ENCODE results near the gene PIK3R2.

PIK3R2 gene

DNA sequence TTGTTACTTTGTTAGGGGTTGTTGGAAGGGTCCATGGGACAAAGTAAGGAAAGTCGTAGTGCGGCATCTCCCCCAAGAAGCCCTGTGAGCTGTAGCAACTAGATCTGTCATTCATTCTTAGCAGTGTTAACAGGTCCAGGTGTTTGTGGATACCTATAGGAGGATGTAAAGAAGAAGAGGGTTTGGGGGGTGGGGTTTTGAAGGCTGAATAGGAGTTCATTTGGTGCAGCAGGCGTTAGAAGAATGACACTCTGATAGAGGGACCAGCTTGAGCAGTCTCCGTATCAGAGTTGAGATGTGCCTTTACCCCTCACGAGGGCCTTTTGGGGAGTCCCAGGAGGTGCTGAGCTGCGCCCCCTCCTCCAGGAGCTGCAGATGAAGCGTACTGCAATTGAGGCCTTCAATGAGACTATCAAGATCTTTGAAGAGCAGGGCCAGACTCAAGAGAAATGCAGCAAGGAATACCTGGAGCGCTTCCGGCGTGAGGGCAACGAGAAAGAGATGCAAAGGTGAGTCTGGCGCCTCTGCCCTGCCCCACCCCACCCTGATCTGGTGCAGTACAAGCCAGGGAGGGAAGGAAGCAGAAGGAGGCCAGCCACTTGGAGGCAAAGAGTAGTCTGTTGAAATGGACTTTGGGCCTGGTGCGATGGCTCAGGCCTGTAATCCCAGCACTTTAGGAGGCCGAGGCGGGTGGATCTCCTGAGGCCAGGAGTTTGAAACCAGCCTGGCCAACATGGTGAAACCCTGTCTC, 13.0 kb downstream of the PIK3R2 start:
- H3K27ac Mint-ChIP-seq, result no peak overlapping the region
- H3K4me3 Mint-ChIP-seq, result peak overlapping the region in 1 of 2 donors; percentile 34
- H3K9me3 Mint-ChIP-seq, result peaks cover 0 to 4% of the 10 kb centered on the region in 2 donors
- ATAC-seq (replicated peaks), result no peak
- peaks cover 32 to 40% of the 10 kb centered on the region in 2 donors for H3K4me1 Mint-ChIP-seq
- no peak for DNase-seq
- H3K27me3 Mint-ChIP-seq, result no peaks in the 10 kb centered on the region
- peaks cover 42 to 60% of the 10 kb centered on the region in 2 donors for H3K36me3 Mint-ChIP-seq

DNA sequence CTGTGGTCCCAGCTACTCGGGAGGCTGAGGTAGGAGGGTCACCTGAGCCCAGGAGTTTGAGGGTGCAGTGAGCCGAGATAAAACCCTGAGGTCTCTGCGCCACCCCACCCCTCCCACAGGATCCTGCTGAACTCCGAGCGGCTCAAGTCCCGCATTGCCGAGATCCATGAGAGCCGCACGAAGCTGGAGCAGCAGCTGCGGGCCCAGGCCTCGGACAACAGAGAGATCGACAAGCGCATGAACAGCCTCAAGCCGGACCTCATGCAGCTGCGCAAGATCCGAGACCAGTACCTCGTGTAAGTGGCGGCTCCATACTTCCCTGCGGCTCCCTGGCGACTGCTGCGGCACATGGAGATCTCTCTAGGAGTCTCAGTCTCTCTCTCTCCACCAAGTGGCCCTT, 14.0 kb downstream of the PIK3R2 start:
- Mint-ChIP-seq H3K9me3 (peaks cover 0 to 4% of the 10 kb centered on the region in 2 donors), H3K36me3 (peaks cover 43 to 65% of the 10 kb centered on the region in 2 donors), H3K4me1 (peaks cover 33 to 44% of the 10 kb centered on the region in 2 donors), H3K27me3 (no peaks in the 10 kb centered on the region), H3K27ac (no peak overlapping the region), H3K4me3 (no peak overlapping the region)
- DNase-seq (no peak), ATAC-seq (replicated peaks) (no peak)

DNA sequence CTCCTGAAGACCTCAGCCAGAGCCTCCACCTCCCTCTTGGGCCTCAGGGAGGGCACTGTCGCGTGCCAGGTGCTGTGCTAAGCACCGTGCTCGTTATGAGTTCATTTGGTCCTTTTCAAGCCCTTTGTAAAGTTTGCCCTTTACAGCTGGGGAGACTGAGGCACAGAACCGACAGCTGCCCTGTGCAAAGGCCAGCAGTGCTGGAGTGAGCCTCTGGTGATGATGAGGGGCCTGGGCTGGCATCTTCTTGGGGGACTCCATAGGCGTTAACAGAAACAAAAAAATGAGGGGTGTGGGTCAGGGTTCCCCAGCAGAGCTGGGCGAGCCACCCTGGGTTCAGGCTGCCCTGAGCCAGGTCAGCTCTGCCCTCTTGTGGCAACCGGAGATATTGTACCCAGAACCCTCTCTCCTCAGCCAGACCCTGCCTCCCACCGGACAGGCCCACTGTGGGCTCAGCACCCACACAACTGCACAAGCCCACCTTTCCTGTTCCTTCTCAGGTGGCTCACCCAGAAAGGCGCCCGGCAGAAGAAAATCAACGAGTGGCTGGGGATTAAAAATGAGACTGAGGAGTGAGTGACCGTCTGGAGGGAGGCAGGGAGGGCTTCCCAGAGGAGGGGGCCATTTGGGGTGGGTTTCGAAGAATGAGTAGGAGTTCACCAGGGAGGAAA, 15.1 kb downstream of the PIK3R2 start:
- Mint-ChIP-seq H3K9me3 (peaks cover 0 to 4% of the 10 kb centered on the region in 2 donors), H3K4me1 (peaks cover 41 to 54% of the 10 kb centered on the region in 2 donors), H3K4me3 (peak overlapping the region; percentile 41 to 48), H3K27me3 (no peaks in the 10 kb centered on the region), H3K36me3 (peaks cover 43 to 64% of the 10 kb centered on the region in 2 donors), H3K27ac (peak overlapping the region; percentile 92)
- ATAC-seq (replicated peaks), result peak; percentile 49 to 56
- DNase-seq, result peak; percentile 58

DNA sequence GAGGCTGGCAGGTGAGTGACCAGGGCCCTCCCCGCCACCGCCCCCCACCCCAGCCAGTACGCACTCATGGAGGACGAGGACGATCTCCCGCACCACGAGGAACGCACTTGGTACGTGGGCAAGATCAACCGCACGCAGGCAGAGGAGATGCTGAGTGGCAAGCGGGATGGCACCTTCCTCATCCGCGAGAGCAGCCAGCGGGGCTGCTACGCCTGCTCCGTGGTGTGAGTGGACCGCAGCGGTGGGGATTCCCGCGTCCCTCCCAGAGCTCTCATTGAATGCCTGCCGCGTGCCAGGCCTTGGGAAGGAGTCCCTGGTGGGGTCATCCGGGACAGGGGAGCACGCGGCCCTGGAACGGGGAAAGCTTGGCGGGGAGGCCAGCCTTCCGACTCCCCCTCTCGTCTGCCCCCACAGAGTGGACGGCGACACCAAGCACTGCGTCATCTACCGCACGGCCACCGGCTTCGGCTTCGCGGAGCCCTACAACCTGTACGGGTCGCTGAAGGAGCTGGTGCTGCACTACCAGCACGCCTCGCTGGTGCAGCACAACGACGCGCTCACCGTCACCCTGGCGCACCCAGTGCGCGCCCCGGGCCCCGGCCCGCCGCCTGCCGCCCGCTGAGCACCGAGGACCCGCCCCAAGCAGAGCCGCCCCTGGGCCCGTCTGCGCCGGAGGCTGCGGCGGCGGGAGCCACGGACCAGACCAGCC, 15.9 kb downstream of the PIK3R2 start:
- Mint-ChIP-seq H3K27me3 (no peaks in the 10 kb centered on the region), H3K9me3 (peaks cover 0 to 4% of the 10 kb centered on the region in 2 donors), H3K4me3 (peak overlapping the region; percentile 78 to 91), H3K4me1 (peaks cover 41 to 61% of the 10 kb centered on the region in 2 donors), H3K27ac (peak overlapping the region; percentile 99), H3K36me3 (peaks cover 40 to 62% of the 10 kb centered on the region in 2 donors)
- DNase-seq (no peak), ATAC-seq (replicated peaks) (no peak)

DNA sequence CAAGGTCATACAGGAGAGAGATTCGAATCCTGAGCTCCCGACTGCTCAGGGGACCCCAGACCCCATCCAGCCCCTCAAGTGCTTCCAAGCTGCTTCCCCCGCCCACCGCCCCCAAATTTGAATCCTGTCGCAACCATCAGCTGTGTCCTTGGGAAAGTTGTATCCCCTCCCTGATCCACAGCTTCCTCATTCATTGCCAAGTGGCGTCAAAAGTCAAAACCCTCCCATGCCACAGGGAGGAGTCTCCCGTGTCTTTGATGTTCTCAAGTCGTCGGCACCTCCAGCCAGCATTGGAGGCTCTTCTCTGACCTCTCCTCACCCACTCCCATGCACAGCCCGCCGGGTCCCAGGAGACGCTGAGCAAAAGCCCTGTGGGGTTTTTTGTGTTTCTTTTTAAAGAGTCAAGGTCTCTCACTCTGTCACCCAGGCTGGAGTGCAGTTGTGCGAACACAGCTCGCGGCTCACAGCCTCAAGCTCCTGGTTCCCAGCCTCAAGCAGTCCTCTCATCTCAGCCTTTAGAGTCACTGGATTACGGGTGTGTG, 17.8 kb downstream of the PIK3R2 start:
- ATAC-seq (replicated peaks), result peak; percentile 44 to 47
- Mint-ChIP-seq H3K9me3 (peaks cover 0 to 3% of the 10 kb centered on the region in 2 donors), H3K36me3 (peaks cover 54 to 76% of the 10 kb centered on the region in 2 donors), H3K27me3 (no peaks in the 10 kb centered on the region), H3K4me3 (peak overlapping the region; percentile 64 to 73), H3K27ac (peak overlapping the region; percentile 99), H3K4me1 (peaks cover 49 to 80% of the 10 kb centered on the region in 2 donors)
- DNase-seq, result peak; percentile 86

DNA sequence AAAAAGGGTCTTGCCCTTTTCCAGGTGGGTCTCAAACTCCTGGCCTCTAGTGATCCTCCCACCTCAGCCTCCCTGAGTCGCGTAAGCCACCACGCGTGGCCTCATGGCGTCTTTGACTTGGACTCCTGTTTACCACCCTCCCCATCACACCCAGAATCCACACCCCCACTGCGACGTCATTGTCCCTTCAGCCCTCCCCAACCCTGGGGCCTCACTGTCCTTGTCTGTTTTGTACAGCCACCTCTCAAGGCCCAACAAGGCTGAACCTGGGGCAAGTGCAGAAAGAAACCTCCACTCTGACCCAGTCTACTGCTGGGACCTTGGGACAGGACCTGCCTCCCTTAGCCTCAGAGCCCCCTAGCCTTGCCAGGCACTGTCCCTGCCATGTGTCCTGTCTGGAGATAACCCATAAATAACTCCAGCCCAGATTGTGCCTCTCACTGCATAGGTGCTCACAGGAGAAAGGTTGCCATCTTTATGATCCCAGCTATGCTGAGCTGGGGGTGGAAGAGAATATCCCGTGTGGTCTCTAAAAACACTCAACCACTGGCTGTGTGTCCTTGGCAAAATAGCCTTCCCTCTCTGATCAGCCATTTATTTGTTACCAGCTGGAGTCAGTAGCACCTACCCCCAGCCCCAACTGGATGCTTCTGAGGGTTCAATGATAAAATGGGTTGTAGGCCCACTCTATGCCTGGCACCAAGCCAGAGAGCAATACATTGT, 18.8 kb downstream of the PIK3R2 start:
- H3K4me1 Mint-ChIP-seq, result peaks cover 56 to 87% of the 10 kb centered on the region in 2 donors
- H3K36me3 Mint-ChIP-seq, result peaks cover 53 to 74% of the 10 kb centered on the region in 2 donors
- H3K27ac Mint-ChIP-seq, result peak overlapping the region; percentile 99
- no peaks in the 10 kb centered on the region for H3K27me3 Mint-ChIP-seq
- no peak for ATAC-seq (replicated peaks)
- H3K9me3 Mint-ChIP-seq, result peaks cover 0 to 3% of the 10 kb centered on the region in 2 donors
- no peak for DNase-seq
- peak overlapping the region; percentile 64 to 73 for H3K4me3 Mint-ChIP-seq

DNA sequence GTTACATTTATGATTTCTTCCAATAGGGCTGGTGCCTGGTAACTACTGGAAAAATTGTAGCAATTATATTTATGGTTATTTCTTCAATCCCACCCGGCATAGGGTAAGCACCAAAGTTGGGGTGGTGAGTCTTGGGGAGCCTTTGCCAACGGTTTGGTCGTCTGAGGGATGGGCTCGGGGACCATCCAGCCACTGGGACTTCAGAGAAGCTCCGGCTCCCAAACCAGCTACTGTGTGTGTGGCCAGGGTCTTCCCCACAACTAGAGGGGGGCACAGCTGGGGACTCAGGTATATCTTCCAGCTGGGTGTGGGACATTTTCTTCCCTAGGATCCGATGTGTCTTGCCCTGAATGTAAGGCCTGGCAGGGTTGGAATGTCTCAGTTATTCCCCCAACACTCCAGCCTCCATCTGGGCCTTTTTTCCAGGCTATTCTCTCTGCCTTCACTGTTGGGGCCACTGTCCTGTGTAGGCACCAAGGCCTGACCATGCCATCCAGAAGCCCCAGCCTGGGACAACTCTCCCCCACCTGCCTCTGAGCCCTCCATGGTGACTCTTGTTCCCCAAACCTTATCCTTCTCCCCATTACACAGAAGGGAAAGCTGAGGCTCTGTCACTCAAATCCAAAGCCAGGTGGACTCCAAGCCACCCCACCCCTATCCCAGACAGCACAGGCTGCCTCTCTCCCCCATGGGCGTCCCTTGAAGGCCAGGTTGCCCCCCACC, 19.5 kb downstream of the PIK3R2 start:
- peaks cover 0 to 3% of the 10 kb centered on the region in 2 donors for H3K9me3 Mint-ChIP-seq
- H3K27me3 Mint-ChIP-seq, result no peaks in the 10 kb centered on the region
- H3K4me3 Mint-ChIP-seq, result peak overlapping the region; percentile 94 to 98
- DNase-seq, result no peak
- peaks cover 52 to 74% of the 10 kb centered on the region in 2 donors for H3K36me3 Mint-ChIP-seq
- H3K27ac Mint-ChIP-seq, result peak overlapping the region; percentile 99
- peaks cover 59 to 94% of the 10 kb centered on the region in 2 donors for H3K4me1 Mint-ChIP-seq
- no peak for ATAC-seq (replicated peaks)

DNA sequence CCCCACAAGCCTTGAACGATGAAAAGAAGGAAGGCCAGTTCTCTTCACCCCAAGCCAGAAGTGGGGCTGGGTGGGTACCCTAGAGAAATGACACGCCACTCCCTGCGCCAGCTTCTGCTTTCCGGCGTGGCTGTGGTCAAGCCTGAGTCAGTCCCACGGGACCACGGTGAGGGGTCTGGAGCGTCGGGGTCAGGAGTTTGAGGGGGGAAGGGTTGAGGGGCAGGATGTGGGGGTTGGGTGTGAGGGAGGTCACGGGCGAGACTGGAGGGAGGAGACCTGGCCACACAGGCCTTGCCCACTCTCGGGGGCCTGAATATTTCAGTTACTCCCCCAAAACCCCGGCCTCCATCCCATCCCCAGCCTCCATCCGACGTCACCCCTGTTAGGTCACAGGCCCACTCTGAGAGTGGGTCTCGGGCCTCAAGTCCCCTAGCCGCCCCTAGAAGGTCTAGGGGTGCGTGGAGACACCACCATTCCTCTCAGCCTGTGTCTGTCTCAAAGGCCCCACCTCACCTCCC, 20.1 kb downstream of the PIK3R2 start:
- peak overlapping the region; percentile 99 for H3K27ac Mint-ChIP-seq
- peaks cover 59 to 96% of the 10 kb centered on the region in 2 donors for H3K4me1 Mint-ChIP-seq
- H3K27me3 Mint-ChIP-seq, result no peaks in the 10 kb centered on the region
- DNase-seq, result peak; percentile 82
- H3K36me3 Mint-ChIP-seq, result peaks cover 54 to 75% of the 10 kb centered on the region in 2 donors
- peaks cover 0 to 3% of the 10 kb centered on the region in 2 donors for H3K9me3 Mint-ChIP-seq
- peak; percentile 31 to 37 for ATAC-seq (replicated peaks)
- peak overlapping the region; percentile 94 to 98 for H3K4me3 Mint-ChIP-seq

DNA sequence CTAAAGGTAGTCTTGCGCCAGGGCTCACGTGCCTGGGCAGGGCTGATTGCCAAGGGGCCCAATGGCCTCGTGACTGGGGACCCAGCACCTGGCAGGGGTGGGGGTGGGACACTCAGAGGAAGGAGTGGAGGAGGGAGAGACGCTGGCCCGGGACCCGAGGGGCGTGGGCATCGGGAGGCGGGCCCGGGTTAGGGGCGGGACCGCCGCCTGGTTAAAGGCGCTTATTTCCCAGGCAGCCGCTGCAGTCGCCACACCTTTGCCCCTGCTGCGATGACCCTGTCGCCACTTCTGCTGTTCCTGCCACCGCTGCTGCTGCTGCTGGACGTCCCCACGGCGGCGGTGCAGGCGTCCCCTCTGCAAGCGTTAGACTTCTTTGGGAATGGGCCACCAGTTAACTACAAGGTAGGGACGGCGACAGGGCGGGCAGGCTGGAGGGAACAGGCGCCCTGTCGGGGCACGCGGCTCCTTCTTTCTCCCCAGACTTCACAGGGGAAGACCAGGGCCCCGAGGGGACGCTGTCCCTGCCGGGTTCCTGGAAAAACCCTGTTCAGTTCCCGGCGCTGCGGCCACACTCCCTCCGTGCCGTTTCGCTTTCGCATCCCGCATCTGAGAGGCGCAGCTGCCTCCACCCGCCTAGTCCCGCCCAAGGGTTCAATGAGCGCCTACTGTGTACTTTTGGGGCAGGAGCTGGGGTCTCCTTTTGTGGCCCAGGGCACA, 20.8 kb downstream of the PIK3R2 start, which contains the start of gene IFI30:
Gene IFI30, plus strand, starts transcription at position 242 of the 717 bp plus-strand sequence. Its CDS starts 29 bp downstream, at position 271.
- peak within 1 kb of the TSS; percentile 99 for H3K27ac Mint-ChIP-seq
- peaks cover 0 to 3% of the 10 kb centered on the region in 2 donors for H3K9me3 Mint-ChIP-seq
- peak; percentile 65 to 72 for ATAC-seq (replicated peaks)
- peaks cover 53 to 75% of the 10 kb centered on the region in 2 donors for H3K36me3 Mint-ChIP-seq
- H3K27me3 Mint-ChIP-seq, result no peaks in the 10 kb centered on the region
- H3K4me1 Mint-ChIP-seq, result peaks cover 56 to 92% of the 10 kb centered on the region in 2 donors
- DNase-seq, result peak; percentile 92
- H3K4me3 Mint-ChIP-seq, result peak within 1 kb of the TSS; percentile 94 to 98

DNA sequence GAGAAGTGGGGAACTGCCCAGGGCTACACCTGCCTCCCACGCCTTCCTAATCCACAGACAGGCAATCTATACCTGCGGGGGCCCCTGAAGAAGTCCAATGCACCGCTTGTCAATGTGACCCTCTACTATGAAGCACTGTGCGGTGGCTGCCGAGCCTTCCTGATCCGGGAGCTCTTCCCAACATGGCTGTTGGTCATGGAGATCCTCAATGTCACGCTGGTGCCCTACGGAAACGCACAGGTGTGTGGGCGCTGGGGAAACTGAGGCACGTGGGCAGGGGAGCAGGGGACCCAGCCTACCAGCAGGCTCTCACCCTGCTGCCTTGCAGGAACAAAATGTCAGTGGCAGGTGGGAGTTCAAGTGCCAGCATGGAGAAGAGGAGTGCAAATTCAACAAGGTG, 22.0 kb downstream of the PIK3R2 start:
- Mint-ChIP-seq H3K9me3 (no peaks in the 10 kb centered on the region), H3K36me3 (peaks cover 56 to 75% of the 10 kb centered on the region in 2 donors), H3K27me3 (no peaks in the 10 kb centered on the region), H3K27ac (peak overlapping the region; percentile 99), H3K4me1 (peaks cover 52 to 91% of the 10 kb centered on the region in 2 donors), H3K4me3 (peak overlapping the region; percentile 94 to 98)
- DNase-seq (no peak), ATAC-seq (replicated peaks) (no peak)

DNA sequence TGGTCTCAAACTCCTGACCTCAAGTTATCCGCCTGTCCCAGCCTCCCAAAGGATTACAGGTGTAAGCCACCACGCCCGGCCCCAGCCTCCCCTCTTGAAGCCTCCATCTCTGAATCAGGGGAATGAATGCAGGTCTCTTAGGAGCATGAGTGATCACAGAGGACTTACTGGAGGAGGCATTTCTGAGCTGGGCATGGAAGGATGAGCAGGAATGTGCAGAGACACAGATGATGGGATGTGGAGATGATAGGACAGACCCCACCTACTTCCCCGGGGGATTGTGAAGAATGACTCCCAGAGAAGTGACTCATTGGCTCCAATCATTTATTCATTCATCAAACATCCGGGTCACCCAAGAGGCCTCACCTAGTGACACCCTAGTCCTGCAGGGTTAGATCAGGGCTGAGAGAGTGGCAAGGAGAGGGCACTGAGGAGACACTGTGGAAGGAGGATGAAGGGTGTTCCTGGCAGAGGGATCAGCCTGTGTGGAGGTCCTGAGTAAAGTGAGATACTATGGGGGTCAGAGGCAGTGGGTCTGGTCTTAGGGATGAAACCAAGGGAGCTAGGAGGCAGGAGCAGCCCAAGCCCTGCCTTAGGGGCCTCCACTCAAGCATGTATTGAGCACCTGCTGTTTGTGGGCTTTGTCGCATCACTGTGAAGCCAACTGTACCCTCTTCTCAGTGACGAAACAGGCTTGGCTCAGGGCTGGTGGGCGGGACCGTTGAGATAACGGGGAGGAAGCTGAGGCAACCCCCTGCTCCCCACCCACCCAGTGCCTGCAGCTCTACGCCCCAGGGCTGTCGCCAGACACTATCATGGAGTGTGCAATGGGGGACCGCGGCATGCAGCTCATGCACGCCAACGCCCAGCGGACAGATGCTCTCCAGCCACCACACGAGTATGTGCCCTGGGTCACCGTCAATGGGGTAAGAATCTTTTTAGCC, 23.7 kb downstream of the PIK3R2 start:
- no peaks in the 10 kb centered on the region for H3K27me3 Mint-ChIP-seq
- H3K9me3 Mint-ChIP-seq, result no peaks in the 10 kb centered on the region
- no peak for DNase-seq
- ATAC-seq (replicated peaks), result no peak
- peak overlapping the region; percentile 86 for H3K27ac Mint-ChIP-seq
- H3K36me3 Mint-ChIP-seq, result peaks cover 49 to 67% of the 10 kb centered on the region in 2 donors
- peak overlapping the region; percentile 73 to 76 for H3K4me3 Mint-ChIP-seq
- peaks cover 46 to 91% of the 10 kb centered on the region in 2 donors for H3K4me1 Mint-ChIP-seq

Data from stimulated activated naive B cell treated with anti-CD40 and anti-IgM and Interleukin-4, amounts not matched to agents 10 μg/mL and 1 μg/mL and 100 μg/mL, for 72 hours (primary cell).